ENCODE measurements around the gene POMT1. TPM values are rescaled to one million over a fixed set of nuclear protein-coding genes. Genes with fewer than 3 reads are reported as not detected.

POMT1 gene
- total RNA-seq, 1 experiment from 2014 or later = 58.0 TPM

- ChIA-PET POLR2A (no interaction called here), CTCF (no interaction called here)
- DNase-seq (ENCODE audit: low read depth, low spot score) (no peak), ATAC-seq (no peak)
- Histone ChIP-seq H3K27me3 (ENCODE audit: control insufficient read depth, insufficient read depth, low read length) (no peaks in the 10 kb centered on the region), H3K9me3 (ENCODE audit: control insufficient read depth, insufficient read depth, low read depth, low read length) (no peaks in the 10 kb centered on the region), H3K4me3 (ENCODE audit: low read depth in 2 of 2, low read length in 2 of 2) (no peak overlapping the region), H3K27ac (ENCODE audit: low read length) (no peak overlapping the region), H3K4me1 (ENCODE audit: control insufficient read depth, insufficient read depth, low read length) (no peaks in the 10 kb centered on the region), H3K36me3 (ENCODE audit: control insufficient read depth, insufficient read depth, low read length) (peaks cover 22% of the 10 kb centered on the region)
- in situ Hi-C loops (cut with HindIII; ENCODE audit: low pct_unique_long_range_greater_than_20kb, low sequenced_read_pairs) = no loop called here
- no TSS peak for BruUV-seq (replicated peaks)
- TF ChIP-seq TCF7L2 (IDR thresholded peaks at IDR 0.05; ENCODE audit: low read depth, low read length) = no peak
- TF ChIP-seq POLR2AphosphoS5 (IDR thresholded peaks at IDR 0.05; ENCODE audit: low read depth, low read length) = no peak
- TF ChIP-seq REST (IDR thresholded peaks at IDR 0.05; ENCODE audit: insufficient read depth in 1 of 2, low read depth in 2 of 2, low read length in 1 of 2) = no peak
- TF ChIP-seq CTCF (IDR thresholded peaks at IDR 0.05) = no peak
- TF ChIP-seq SIN3A (IDR thresholded peaks at IDR 0.05; ENCODE audit: borderline replicate concordance, insufficient read depth, low read depth, low read length) = no peak
- intact Hi-C loops (cut with micrococcal nuclease; ENCODE audit: unreplicated experiment) = no loop called here
Measured at GRCh38 chr9:131480258-131480657, 22.5 kb upstream of the POMT1 start.

GRCh38 chr9:131481441-131482342, 21.0 kb upstream of the POMT1 start:
- no peak for DNase-seq (ENCODE audit: low read depth, low spot score)
- Histone ChIP-seq H3K36me3 (ENCODE audit: control insufficient read depth, insufficient read depth, low read length) (peaks cover 22% of the 10 kb centered on the region), H3K9me3 (ENCODE audit: control insufficient read depth, insufficient read depth, low read depth, low read length) (no peaks in the 10 kb centered on the region), H3K27me3 (ENCODE audit: control insufficient read depth, insufficient read depth, low read length) (no peaks in the 10 kb centered on the region), H3K27ac (ENCODE audit: low read length) (no peak overlapping the region), H3K4me1 (ENCODE audit: control insufficient read depth, insufficient read depth, low read length) (no peaks in the 10 kb centered on the region), H3K4me3 (ENCODE audit: low read depth in 2 of 2, low read length in 2 of 2) (no peak overlapping the region)
- no TSS peak for BruUV-seq (replicated peaks)
- TF ChIP-seq POLR2AphosphoS5 (IDR thresholded peaks at IDR 0.05; ENCODE audit: low read depth, low read length) (no peak), REST (IDR thresholded peaks at IDR 0.05; ENCODE audit: insufficient read depth in 1 of 2, low read depth in 2 of 2, low read length in 1 of 2) (no peak), TCF7L2 (IDR thresholded peaks at IDR 0.05; ENCODE audit: low read depth, low read length) (no peak), CTCF (IDR thresholded peaks at IDR 0.05) (no peak), SIN3A (IDR thresholded peaks at IDR 0.05; ENCODE audit: borderline replicate concordance, insufficient read depth, low read depth, low read length) (no peak)
- ChIA-PET POLR2A (interaction anchor here (0.7 kb wide), 1 partner anchor 76 kb away, joined by 8 read pairs; no protein-coding TSS in a partner anchor), CTCF (no interaction called here)
- no peak for ATAC-seq
- intact Hi-C loops (cut with micrococcal nuclease; ENCODE audit: unreplicated experiment) (no loop called here), in situ Hi-C loops (cut with HindIII; ENCODE audit: low pct_unique_long_range_greater_than_20kb, low sequenced_read_pairs) (no loop called here)
